ENCODE data around the gene PAX4.

PAX4 gene

GRCh38 chr7:127648986-127649385 is 31.0 kb upstream of the PAX4 start:
- Histone ChIP-seq H3K36me3 (ENCODE audit: insufficient read depth, low read length) (no peaks in the 10 kb centered on the region), H3K9ac (ENCODE audit: low read depth, low read length) (no peak overlapping the region), H3K9me3 (ENCODE audit: control insufficient read depth, insufficient read depth, low read length) (no peaks in the 10 kb centered on the region), H3K4me1 (ENCODE audit: insufficient read depth, low read length) (0 out of 2 replicates have a peak, but pooled peaks cover 6% of the 10 kb centered on the region)

- H3K9me3 ChIP-seq (ENCODE audit: control insufficient read depth, insufficient read depth, low read length) = no peaks in the 10 kb centered on the region
- H3K4me1 ChIP-seq (ENCODE audit: insufficient read depth, low read length) = no peaks in the 10 kb centered on the region
- no peak overlapping the region for H3K9ac ChIP-seq (ENCODE audit: low read depth, low read length)
- no peaks in the 10 kb centered on the region for H3K36me3 ChIP-seq (ENCODE audit: insufficient read depth, low read length)
Observed at GRCh38 chr7:127647636-127648035, 29.7 kb upstream of the PAX4 start.

GRCh38 chr7:127644484-127644883 is 26.5 kb upstream of the PAX4 start:
- Histone ChIP-seq H3K4me1 (ENCODE audit: insufficient read depth, low read length) (0 out of 2 replicates have a peak, but pooled peaks cover 4% of the 10 kb centered on the region), H3K9me3 (ENCODE audit: control insufficient read depth, insufficient read depth, low read length) (no peaks in the 10 kb centered on the region), H3K36me3 (ENCODE audit: insufficient read depth, low read length) (no peaks in the 10 kb centered on the region), H3K9ac (ENCODE audit: low read depth, low read length) (no peak overlapping the region)

GRCh38 chr7:127638197-127638596 is 20.3 kb upstream of the PAX4 start:
- no peaks in the 10 kb centered on the region for H3K36me3 ChIP-seq (ENCODE audit: insufficient read depth, low read length)
- H3K9ac ChIP-seq (ENCODE audit: low read depth, low read length) = no peak overlapping the region
- H3K4me1 ChIP-seq (ENCODE audit: insufficient read depth, low read length) = 0 out of 2 replicates have a peak, but pooled peaks cover 4% of the 10 kb centered on the region
- no peaks in the 10 kb centered on the region for H3K9me3 ChIP-seq (ENCODE audit: control insufficient read depth, insufficient read depth, low read length)

GRCh38 chr7:127635659-127636285 is 17.8 kb upstream of the PAX4 start:
- no peaks in the 10 kb centered on the region for H3K9me3 ChIP-seq (ENCODE audit: control insufficient read depth, insufficient read depth, low read length)
- no peaks in the 10 kb centered on the region; the same call in 1 of the 2 replicates for H3K4me1 ChIP-seq (ENCODE audit: insufficient read depth, low read length)
- H3K9ac ChIP-seq (ENCODE audit: low read depth, low read length) = no peak overlapping the region
- no peaks in the 10 kb centered on the region for H3K36me3 ChIP-seq (ENCODE audit: insufficient read depth, low read length)

- peaks cover 7% of the 10 kb centered on the region for H3K4me1 ChIP-seq (ENCODE audit: insufficient read depth, low read length)
- H3K9me3 ChIP-seq (ENCODE audit: control insufficient read depth, insufficient read depth, low read length) = no peaks in the 10 kb centered on the region
- H3K9ac ChIP-seq (ENCODE audit: low read depth, low read length) = no peak overlapping the region
- H3K36me3 ChIP-seq (ENCODE audit: insufficient read depth, low read length) = no peaks in the 10 kb centered on the region
Observed at GRCh38 chr7:127632276-127632910, 14.5 kb upstream of the PAX4 start.

DNA sequence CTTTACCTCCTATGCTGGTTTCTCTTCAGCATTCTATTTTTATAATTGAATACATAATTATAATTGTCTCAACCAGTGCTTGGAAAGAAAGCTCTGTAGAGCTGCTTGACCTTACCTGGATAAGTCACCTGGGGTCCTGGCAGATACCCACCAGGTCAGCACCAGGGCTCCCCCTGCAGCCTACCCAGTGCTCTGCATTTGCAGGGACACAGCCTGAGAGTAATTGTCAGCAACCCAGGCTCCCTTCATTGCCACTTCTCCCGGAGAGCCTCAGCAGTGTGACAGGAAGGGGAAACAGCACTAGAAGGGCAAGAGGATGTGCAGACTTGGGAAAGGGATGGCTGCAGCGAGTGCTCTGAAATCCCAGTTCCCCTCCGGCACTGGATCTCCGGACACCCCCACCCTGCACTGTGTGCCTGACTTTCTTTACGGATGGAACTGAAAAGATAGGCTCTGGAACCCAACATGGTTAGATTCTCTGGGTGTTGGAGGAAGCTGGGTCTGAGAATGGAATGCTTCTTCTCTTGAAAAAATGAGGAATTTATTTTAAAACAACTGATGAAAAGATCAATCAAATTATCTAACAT is 11.4 kb upstream of the PAX4 start:
- peak overlapping the region; percentile 1; the same call in 1 of the 2 replicates for H3K9ac ChIP-seq (ENCODE audit: low read depth, low read length)
- H3K9me3 ChIP-seq (ENCODE audit: control insufficient read depth, insufficient read depth, low read length) = no peaks in the 10 kb centered on the region
- H3K4me1 ChIP-seq (ENCODE audit: insufficient read depth, low read length) = peaks cover 7% of the 10 kb centered on the region
- no peaks in the 10 kb centered on the region for H3K36me3 ChIP-seq (ENCODE audit: insufficient read depth, low read length)

DNA sequence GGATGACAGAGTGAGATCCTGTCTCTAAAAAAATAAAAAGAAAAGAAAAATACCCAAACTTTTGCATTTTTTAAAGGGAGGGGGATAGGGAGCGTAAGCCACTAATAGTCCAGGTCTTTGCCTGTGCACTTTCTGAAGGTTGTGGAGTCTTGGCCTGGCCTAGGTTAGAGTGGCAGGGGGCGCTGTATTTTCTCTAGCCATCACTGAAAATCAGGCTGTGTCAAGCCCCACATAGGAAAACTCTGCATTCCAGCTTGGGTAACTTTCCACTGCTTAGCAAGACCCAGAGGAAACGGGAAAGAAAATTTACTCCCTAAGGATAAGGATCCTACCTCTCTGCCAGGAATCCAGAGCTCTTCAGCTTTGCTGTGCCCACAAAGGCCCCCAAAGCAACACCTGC is 10.5 kb upstream of the PAX4 start:
- no peaks in the 10 kb centered on the region for H3K36me3 ChIP-seq (ENCODE audit: insufficient read depth, low read length)
- H3K4me1 ChIP-seq (ENCODE audit: insufficient read depth, low read length) = peaks cover 7% of the 10 kb centered on the region
- H3K9me3 ChIP-seq (ENCODE audit: control insufficient read depth, insufficient read depth, low read length) = no peaks in the 10 kb centered on the region
- no peak overlapping the region for H3K9ac ChIP-seq (ENCODE audit: low read depth, low read length)

- peaks cover 7% of the 10 kb centered on the region for H3K4me1 ChIP-seq (ENCODE audit: insufficient read depth, low read length)
- H3K9ac ChIP-seq (ENCODE audit: low read depth, low read length) = no peak overlapping the region
- no peaks in the 10 kb centered on the region for H3K9me3 ChIP-seq (ENCODE audit: control insufficient read depth, insufficient read depth, low read length)
- H3K36me3 ChIP-seq (ENCODE audit: insufficient read depth, low read length) = no peaks in the 10 kb centered on the region
Observed at GRCh38 chr7:127625331-127625730, 7.4 kb upstream of the PAX4 start.

DNA sequence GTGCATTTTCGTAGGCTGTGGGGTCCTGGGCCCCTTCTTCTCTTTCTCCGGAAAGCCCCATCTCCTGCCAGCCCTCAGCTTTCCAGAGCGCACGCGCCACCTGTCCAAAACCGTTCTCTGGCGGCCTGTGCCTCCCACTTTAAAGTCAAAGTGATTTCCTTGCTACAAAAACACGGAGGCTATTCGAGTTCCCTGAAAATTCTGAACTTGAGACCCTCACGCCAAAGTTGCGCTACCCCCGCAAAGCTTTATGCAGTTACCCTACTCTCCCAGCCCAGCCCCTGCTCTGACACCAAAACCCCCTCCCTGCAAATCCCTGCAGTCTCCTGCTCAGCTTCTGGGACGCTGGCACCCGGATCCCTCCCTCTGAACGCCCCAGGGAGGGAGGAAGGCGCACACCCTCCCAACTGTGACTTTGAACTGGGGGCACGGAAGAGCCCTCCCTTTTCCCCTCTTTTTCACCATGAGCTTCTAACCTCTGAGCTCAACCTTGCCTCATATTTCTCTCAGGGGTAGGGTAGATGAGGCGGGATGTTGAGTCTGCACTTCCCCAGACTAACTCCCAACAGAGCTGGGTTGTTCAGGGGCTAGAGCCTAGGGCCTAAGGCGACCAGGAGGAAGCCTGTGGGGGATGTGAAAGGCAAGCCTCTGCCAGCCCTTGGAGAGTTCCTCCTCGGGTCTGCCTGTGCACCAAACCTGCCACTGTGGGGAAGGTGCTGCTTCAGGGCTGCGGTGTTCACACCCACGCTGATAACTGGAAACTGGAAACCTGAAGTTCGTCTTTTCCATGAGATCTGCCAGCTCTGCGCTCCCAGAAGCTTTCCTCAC is 2.7 kb upstream of the PAX4 start:
- Histone ChIP-seq H3K4me1 (ENCODE audit: insufficient read depth, low read length) (0 out of 2 replicates have a peak, but pooled peaks cover 3% of the 10 kb centered on the region), H3K36me3 (ENCODE audit: insufficient read depth, low read length) (no peaks in the 10 kb centered on the region), H3K9me3 (ENCODE audit: control insufficient read depth, insufficient read depth, low read length) (no peaks in the 10 kb centered on the region), H3K9ac (ENCODE audit: low read depth, low read length) (peak overlapping the region; percentile 80)

DNA sequence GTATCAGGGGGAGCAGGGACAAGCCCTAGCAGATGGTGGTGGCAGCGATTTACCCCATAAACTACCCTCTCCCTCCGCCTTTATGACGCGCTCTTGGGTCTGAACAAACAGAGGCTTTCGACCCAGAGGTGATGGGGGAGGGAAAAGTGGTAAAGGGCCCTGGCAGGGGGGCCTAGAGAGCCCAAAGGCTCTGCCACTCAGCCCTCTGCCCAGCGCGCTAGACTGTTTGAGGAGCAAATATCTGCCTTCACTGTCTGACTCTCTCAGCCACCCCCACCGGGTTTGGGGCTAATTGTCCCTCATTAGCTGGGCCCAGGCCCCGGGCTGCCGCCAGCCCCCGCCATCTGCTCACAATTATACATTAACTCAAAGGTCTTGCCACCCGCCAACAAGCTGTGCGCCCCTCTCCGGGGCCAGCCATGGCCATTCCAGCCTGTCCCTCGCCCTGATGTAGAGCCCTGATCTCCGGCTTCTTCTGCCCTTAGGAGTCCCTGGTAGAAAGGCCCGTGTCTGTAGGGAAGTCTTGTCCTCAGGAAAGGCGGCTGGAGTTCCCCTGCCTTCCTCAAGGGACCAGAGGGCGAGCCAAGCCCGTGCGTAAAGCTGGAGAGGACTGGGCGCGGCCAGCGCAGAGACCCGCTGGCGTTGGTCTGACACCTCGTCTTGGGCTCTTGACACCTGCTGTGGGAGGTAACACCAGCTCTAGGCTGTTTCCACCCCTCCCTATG is 1.9 kb upstream of the PAX4 start:
- Histone ChIP-seq H3K9ac (ENCODE audit: low read depth, low read length) (peak overlapping the region; percentile 80), H3K4me1 (ENCODE audit: insufficient read depth, low read length) (0 out of 2 replicates have a peak, but pooled peaks cover 6% of the 10 kb centered on the region), H3K9me3 (ENCODE audit: control insufficient read depth, insufficient read depth, low read length) (no peaks in the 10 kb centered on the region), H3K36me3 (ENCODE audit: insufficient read depth, low read length) (no peaks in the 10 kb centered on the region)

GRCh38 chr7:127618775-127619174 is 833 bp upstream of the PAX4 start:
- H3K9me3 ChIP-seq (ENCODE audit: control insufficient read depth, insufficient read depth, low read length) = no peaks in the 10 kb centered on the region
- H3K36me3 ChIP-seq (ENCODE audit: insufficient read depth, low read length) = no peaks in the 10 kb centered on the region
- H3K4me1 ChIP-seq (ENCODE audit: insufficient read depth, low read length) = 0 out of 2 replicates have a peak, but pooled peaks cover 6% of the 10 kb centered on the region
- no peak overlapping the region for H3K9ac ChIP-seq (ENCODE audit: low read depth, low read length)

- Histone ChIP-seq H3K36me3 (ENCODE audit: insufficient read depth, low read length) (no peaks in the 10 kb centered on the region), H3K9me3 (ENCODE audit: control insufficient read depth, insufficient read depth, low read length) (no peaks in the 10 kb centered on the region), H3K4me1 (ENCODE audit: insufficient read depth, low read length) (0 out of 2 replicates have a peak, but pooled peaks cover 6% of the 10 kb centered on the region), H3K9ac (ENCODE audit: low read depth, low read length) (no peak overlapping the region)
Observed at GRCh38 chr7:127616724-127617123, 1.2 kb downstream of the PAX4 start.

- Histone ChIP-seq H3K4me1 (ENCODE audit: insufficient read depth, low read length) (0 out of 2 replicates have a peak, but pooled peaks cover 6% of the 10 kb centered on the region), H3K9me3 (ENCODE audit: control insufficient read depth, insufficient read depth, low read length) (no peaks in the 10 kb centered on the region; the same call in 1 of the 2 replicates), H3K36me3 (ENCODE audit: insufficient read depth, low read length) (no peaks in the 10 kb centered on the region)
Observed at GRCh38 chr7:127612263-127612662, 5.7 kb downstream of the PAX4 start.

More at GRCh38 chr7:127612263-127612662, 5.7 kb downstream of the PAX4 start:
- H3K9ac ChIP-seq (ENCODE audit: low read depth, low read length) = no peak overlapping the region

All from ES-I3 (cell line).